HG02588 (cell line): ENCODE measurements around the gene LMNTD2.

Experiments
- ATAC-seq: cut with Tn5 transposase; IDR thresholded peaks from one replicate; pipeline ENCODE4 v1.9.1; 2021; ENCODE audit warnings: mild to moderate bottlenecking, moderate library complexity; ENCODE audit not compliant: unreplicated experiment

LMNTD2 gene

DNA sequence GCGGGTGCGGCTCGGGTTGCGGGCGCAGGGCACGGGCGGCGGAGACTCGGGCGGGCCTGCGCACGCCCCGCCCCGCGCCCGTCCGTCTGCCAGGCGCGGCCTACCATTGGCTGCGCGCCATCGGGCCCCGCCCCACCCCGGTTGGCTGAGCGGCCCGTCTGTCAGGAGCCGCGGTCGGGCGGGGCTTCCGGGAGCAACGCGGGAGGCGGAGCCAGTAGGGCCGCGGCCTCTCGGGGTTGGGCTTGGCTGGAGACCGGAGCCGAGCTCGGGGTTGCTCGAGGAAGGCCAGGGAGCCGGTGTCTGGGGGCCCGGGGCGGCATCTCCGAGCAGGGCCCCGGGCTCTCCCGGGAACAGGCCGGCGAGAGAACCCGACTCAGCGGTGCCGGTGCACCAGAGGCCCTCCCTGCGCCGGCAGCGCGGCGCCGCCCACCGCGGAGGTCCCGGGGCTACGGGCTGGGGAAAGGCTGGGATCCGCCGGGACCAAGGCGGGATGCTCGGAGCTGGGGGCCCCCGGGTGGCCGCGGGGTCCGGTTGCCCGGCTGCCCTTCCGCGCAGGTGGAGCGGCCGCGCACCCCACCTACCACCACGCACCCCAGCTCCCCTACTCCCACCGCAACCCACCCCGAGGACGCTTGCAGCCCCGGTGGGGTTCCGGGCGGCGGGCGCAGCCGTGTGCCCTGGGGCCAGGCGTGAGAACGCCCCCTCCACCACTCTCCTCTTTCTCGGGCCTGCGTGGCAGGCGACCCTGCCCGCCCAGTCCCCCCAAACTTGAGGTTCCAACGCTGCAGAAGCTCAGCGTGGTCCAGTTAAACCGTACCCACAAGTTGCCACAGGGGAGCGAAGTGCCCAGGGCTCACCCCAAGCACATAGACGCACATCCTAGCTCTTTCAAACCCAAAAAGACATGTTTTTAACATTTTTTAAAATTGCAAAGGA lies 24.8 kb downstream of the LMNTD2 start, which contains the start of gene HRAS:
HRAS (minus strand) TSS at position 58 of the 936 bp plus-strand sequence.
- ATAC-seq = peak; percentile 67

GRCh38 chr11:535210-535518 lies 25.4 kb downstream of the LMNTD2 start:
- ATAC-seq = no peak

GRCh38 chr11:534396-535209 lies 25.9 kb downstream of the LMNTD2 start:
- peak; percentile 1 for ATAC-seq

- no peak for ATAC-seq
Observed at GRCh38 chr11:533586-534395, 26.7 kb downstream of the LMNTD2 start.

DNA sequence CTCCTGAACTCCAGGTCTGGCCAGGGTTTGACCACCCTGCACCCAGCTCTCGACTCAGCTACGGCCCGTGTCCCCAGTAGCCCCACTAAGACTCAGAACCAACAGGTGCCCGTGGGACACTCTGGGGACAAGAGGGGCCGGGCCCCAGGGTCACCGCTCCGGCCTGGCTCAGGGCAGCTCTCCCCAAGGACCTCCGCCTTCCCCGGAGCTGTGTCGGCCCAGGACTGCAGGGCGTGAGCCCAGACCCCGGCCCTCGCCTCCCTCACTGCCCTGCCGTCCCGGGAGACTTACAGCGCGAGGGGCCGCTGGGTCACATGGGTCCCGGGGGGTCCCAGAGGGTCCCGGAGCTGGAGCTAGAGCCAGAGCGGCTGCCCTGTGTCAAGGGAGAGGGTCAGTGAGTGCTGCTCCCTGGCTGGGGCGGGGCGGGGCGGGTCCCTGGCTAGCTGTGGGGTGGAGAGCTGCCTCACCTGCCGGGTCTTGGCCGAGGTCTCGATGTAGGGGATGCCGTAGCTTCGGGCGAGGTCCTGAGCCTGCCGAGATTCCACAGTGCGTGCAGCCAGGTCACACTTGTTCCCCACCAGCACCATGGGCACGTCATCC lies 27.5 kb downstream of the LMNTD2 start:
- ATAC-seq = no peak

DNA sequence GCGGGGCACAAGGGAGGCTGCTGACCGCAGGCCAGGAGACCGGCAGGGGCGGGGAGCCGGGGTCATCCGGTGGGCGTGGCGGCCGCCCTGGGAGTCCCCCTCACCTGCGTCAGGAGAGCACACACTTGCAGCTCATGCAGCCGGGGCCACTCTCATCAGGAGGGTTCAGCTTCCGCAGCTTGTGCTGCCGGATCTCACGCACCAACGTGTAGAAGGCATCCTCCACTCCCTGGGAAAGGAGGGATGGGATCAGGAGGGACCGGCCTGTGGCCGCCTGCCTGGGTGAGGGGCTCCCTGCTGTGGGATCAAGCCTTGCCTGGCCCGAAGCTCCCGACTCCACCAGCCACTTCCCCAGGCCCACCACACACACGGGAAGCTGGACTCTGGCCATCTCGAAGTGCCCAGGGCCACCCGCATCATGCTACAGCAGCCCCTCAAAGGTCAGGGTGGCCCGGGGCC lies 28.0 kb downstream of the LMNTD2 start:
- ATAC-seq = no peak

DNA sequence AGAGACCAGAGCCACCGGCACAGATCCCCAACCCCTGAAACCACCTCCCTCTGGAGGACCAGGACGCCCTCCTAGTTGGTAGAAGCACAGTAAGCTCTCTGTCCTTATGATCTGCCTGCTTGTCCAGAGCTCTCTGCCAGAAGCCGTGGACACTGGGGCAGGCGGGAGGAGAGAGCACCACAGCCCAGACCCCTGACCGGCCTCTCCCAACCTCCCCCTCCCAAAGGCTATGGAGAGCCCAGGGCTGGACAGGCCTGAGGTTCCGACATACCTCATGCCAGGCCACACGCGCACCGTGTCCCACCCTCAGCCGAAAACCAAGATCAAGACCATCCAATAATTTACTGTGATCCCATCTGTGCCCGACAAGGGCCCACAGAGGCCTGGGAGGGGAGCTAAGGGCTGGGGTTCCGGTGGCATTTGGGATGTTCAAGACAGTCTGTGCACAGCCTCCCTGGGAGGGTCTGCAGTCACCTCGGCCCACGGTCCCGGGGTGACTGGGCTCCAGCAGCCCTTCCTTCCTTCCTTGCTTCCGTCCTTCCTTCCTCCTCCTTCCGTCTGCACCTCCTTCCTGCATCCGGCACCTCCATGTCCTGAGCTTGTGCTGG lies 28.5 kb downstream of the LMNTD2 start:
- ATAC-seq = no peak

- no peak for ATAC-seq
Observed at GRCh38 chr11:530960-531831, 29.3 kb downstream of the LMNTD2 start.

- no peak for ATAC-seq
Observed at GRCh38 chr11:529728-530411, 30.7 kb downstream of the LMNTD2 start.

GRCh38 chr11:528815-529727 lies 31.5 kb downstream of the LMNTD2 start:
- no peak for ATAC-seq

DNA sequence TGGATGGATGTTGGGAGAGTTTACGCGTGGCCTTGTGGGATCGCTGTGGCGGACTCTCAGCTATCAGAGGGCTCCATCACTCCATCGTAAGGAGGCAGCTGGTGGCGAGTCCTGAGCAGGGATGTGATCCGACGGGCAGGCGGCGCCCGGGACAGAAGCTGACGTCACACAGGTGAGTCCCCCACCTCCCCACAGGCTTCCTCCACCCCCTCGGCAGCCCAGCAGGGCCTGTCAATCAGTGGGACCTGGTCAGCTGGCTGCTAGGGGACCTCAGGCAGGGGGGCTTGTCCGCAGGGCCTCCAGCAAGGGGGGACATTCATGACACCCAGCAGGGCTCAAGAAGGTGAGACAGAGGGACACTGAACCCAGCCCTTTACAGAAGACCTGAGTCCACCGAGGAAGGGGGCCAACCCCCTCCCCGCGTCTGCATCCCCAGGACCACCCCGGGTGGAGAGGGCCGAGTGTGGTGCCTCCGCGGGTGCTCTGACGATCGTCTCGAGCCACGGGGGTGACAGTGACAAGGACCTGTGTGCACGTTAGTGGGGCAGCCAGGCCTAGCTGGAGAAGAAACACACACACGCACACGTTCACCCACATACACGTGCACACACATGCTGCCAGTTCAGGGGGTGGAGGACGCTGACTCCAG lies 32.2 kb downstream of the LMNTD2 start:
- ATAC-seq = no peak

DNA sequence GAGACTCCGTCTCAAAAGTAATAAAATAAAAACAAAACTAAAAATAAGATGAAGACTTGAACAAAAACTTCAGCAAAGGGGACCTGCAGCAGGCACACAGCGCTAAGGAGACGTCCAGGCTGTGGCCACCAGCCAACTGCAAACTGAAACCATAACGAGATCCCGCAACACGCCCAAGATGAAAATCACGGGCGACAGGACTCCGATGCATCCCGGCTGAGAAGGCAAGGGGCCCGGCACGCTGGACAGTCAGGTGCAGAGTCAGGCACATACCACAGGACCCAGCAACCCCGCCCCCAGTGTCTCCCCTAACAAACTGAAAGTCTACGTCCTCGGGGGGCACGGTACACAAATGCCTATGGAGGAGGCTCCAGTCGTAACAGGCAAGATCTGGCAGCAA lies 34.3 kb downstream of the LMNTD2 start:
- ATAC-seq = no peak

GRCh38 chr11:521177-521688 lies 39.3 kb downstream of the LMNTD2 start:
- ATAC-seq = no peak

DNA sequence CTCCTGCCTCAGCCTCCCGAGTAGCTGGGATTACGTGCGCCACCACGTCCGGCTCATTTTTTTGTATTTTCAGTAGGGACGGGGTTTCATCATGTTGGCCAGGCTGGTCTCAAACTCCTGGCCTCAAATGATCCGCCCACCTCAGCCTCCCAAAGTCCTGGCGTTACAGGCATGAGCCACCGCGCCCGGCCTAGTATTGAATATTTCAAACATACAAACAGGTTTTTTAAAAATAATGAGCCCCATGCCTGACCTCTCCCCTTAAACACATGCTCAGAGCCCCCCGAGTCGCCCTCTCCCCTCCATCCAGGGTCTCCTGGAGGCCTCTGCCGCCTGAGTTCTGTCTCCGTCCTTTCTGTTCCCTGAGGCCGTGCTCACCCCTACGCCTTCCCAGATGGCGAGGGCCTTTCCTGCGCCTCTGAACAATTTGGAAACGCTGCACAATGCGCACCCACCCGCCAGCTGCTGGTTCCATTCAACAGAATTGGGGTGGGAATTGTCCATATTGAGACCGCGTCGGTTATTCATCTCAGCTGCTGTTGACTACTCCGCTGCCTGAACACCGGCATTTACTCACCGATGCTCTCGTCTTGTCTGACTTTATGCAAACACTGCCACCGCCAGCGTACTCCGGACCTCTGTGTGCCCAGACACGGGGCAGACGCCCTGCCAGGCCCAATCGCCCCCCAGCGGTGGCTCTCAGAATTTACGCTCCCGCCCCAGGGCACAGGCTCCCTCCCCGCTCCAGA lies 39.9 kb downstream of the LMNTD2 start:
- no peak for ATAC-seq

GRCh38 chr11:518463-519202 lies 41.9 kb downstream of the LMNTD2 start:
- no peak for ATAC-seq
